HL-60 (cell line): ENCODE results near the gene STH.

Experiments used
- DNase-seq, 2 experiments: peaks; one replicate each; pipeline ENCODE4 v3.0.0-alpha.2; 2010 to 2020; ENCODE audit warnings: low read depth in 1 of 2, low spot score in 1 of 2
- H3K27ac ChIP-seq: fragments of 250-450 bp; sonication (Bioruptor Pico); replicated peaks from 2 replicates; pipeline ENCODE4 v1.5.1; 2020; ENCODE audit warnings: mild to moderate bottlenecking, moderate library complexity
- H3K27me3 ChIP-seq: fragments of 250-450 bp; sonication (Bioruptor Pico); 2 replicates; pipeline ENCODE4 v1.5.1; 2021; ENCODE audit warnings: mild to moderate bottlenecking, moderate library complexity; ENCODE audit not compliant: insufficient read depth, poor library complexity, severe bottlenecking
- H3K4me3 ChIP-seq: replicated peaks from 2 replicates; pipeline ENCODE4 v1.5.1; 2011; ENCODE audit warnings: mild to moderate bottlenecking, control low read depth, low read length; ENCODE audit not compliant: insufficient read depth
- GABPA ChIP-seq: IDR thresholded peaks from 2 replicates; pipeline ENCODE4 v1.6.1; 2012; ENCODE audit warnings: low read depth
- POLR2AphosphoS5 ChIP-seq: IDR thresholded peaks from 2 replicates; pipeline ENCODE4 v1.6.1; 2012; ENCODE audit warnings: low read depth
- REST ChIP-seq: IDR thresholded peaks from 2 replicates; pipeline ENCODE4 v1.6.1; 2012; ENCODE audit warnings: low read depth; ENCODE audit not compliant: insufficient replicate concordance
- SPI1 ChIP-seq: IDR thresholded peaks from 2 replicates; pipeline ENCODE4 v1.6.1; 2012; ENCODE audit warnings: low read depth, mild to moderate bottlenecking, borderline replicate concordance
- TF ChIP-seq, protein P1 (sequence below): IDR thresholded peaks from one replicate; pipeline ENCODE4 v1.5.1; 2011; ENCODE audit warnings: low read length, control low read depth, inconsistent platforms; ENCODE audit not compliant: insufficient read depth

The STH gene

DNA sequence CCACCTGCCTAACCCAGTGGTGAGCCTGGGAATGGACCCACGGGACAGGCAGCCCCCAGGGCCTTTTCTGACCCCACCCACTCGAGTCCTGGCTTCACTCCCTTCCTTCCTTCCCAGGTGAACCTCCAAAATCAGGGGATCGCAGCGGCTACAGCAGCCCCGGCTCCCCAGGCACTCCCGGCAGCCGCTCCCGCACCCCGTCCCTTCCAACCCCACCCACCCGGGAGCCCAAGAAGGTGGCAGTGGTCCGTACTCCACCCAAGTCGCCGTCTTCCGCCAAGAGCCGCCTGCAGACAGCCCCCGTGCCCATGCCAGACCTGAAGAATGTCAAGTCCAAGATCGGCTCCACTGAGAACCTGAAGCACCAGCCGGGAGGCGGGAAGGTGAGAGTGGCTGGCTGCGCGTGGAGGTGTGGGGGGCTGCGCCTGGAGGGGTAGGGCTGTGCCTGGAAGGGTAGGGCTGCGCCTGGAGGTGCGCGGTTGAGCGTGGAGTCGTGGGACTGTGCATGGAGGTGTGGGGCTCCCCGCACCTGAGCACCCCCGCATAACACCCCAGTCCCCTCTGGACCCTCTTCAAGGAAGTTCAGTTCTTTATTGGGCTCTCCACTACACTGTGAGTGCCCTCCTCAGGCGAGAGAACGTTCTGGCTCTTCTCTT, 2.6 kb upstream of the STH start:
- no peak for DNase-seq
- Histone ChIP-seq H3K27me3 (no peaks in the 10 kb centered on the region), H3K27ac (no peak overlapping the region), H3K4me3 (no peak overlapping the region)
- TF ChIP-seq SPI1 (no peak), GABPA (no peak), POLR2AphosphoS5 (no peak), REST (no peak)

GRCh38 chr17:45997166-45997565, 1.9 kb upstream of the STH start:
- DNase-seq: no peak
- no peaks in the 10 kb centered on the region for H3K27me3 ChIP-seq
- TF ChIP-seq REST (no peak), POLR2AphosphoS5 (no peak), GABPA (no peak), SPI1 (no peak)
- TF ChIP-seq, protein P1, sequence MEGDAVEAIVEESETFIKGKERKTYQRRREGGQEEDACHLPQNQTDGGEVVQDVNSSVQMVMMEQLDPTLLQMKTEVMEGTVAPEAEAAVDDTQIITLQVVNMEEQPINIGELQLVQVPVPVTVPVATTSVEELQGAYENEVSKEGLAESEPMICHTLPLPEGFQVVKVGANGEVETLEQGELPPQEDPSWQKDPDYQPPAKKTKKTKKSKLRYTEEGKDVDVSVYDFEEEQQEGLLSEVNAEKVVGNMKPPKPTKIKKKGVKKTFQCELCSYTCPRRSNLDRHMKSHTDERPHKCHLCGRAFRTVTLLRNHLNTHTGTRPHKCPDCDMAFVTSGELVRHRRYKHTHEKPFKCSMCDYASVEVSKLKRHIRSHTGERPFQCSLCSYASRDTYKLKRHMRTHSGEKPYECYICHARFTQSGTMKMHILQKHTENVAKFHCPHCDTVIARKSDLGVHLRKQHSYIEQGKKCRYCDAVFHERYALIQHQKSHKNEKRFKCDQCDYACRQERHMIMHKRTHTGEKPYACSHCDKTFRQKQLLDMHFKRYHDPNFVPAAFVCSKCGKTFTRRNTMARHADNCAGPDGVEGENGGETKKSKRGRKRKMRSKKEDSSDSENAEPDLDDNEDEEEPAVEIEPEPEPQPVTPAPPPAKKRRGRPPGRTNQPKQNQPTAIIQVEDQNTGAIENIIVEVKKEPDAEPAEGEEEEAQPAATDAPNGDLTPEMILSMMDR: no peak
- H3K4me3 ChIP-seq: no peak overlapping the region
- no peak overlapping the region for H3K27ac ChIP-seq

- H3K27me3 ChIP-seq: no peaks in the 10 kb centered on the region
- no peak overlapping the region for H3K27ac ChIP-seq
- no peak for DNase-seq
- TF ChIP-seq SPI1 (no peak), GABPA (no peak)
- H3K4me3 ChIP-seq: no peak overlapping the region
Observed at GRCh38 chr17:45997624-45998023, 1.4 kb upstream of the STH start.

- no peaks in the 10 kb centered on the region for H3K27me3 ChIP-seq
- TF ChIP-seq POLR2AphosphoS5 (no peak), GABPA (no peak), REST (no peak), SPI1 (no peak)
- TF ChIP-seq, protein P1: no peak
- H3K27ac ChIP-seq: no peak overlapping the region
- DNase-seq: no peak
- no peak overlapping the region for H3K4me3 ChIP-seq
Observed at GRCh38 chr17:45999900-46000290, 845 bp downstream of the STH start.
